Activated effector memory CD4-positive, alpha-beta T cell treated with anti-CD3 and anti-CD28 coated beads, Interleukin-2, amount 50 U/mL, for 16 hours (primary cell): ENCODE results near the gene KIF26B.
"Not testable (repeated sequence)": the region's sequence is repeated elsewhere in the genome, so short reads cannot be mapped to it uniquely, and the experiment has no call there.

Experiments
- DNase-seq: peaks from one replicate; pipeline ENCODE4 v3.0.0-alpha.2; 2020

KIF26B gene

DNA sequence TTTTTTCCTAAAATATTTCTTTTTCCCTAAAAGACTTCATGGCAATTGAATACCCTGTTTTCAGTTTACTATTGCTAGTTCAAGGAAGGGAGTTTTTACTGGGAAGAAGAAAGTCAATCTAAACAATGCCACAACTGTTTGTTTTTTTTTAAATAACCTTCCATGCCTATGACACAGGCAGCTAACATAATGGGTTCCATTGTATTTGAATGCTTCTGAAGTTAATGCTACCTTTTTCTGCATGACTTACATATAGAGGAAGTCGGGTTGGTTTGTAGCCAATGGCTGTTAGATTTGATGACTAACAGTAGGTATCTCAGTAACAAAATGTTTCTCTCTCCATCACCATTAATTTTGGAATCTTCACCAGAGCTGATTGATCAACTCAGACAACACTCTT lies 134.0 kb downstream of the KIF26B start:
- DNase-seq: no peak

DNA sequence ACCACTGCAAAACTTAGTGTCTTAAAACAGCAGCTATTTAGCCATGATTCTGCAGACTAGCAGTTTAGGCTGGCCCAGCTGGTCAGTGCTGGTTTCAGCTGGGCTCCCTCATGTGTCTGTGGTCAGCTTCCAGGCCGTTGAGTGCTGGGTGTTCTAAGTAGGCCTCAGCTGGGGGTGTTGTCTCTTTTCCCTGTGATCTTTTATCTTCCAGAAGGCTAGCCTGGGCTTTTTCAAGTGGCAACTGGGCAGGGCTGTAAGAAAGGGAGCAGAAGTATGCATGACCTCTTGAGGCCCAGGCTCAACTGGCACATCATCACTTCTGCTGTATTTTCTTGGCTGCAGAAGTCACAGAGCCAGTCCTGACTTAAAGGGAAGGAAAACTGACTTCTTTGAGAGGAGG lies 136.1 kb downstream of the KIF26B start:
- DNase-seq: no peak

DNA sequence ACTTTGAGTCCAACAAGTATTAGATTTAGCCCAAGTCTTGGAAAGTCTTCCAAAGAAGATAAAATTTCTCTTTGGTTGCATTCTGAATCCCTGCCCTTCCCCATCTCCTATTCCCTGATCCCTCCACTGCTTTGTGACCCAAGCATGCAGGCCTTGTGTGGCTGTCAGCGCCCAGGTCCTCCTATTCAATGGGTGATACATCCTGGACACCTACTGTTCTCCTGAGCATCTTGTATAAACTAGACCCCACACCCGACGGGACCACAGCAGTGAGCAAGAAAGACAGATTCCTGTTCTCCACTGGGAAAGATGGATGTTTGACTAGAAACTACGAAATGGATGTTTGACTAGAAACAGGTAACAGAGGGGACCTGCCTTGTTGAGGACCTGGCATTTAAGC lies 136.6 kb downstream of the KIF26B start:
- DNase-seq: no peak

DNA sequence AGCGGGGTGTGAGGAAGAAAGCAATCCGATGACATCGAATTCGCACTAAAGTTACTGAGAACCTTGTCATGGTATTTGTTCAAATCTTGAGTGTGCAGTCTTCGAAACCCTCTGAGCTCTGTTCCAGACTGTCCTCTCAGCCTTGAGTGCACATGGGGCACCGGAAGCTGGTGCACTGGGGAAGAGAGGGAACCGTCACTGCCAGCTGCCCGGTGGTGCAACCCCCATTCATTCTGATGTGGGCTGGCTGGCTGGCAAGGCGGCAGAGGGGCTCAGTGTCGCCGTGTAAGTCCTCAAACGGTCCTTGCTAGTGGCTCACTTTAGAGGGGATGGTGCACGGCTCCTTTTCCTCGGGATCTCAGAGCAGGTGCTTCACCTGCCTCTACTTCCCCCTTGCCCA lies 137.4 kb downstream of the KIF26B start:
- no peak for DNase-seq

DNA sequence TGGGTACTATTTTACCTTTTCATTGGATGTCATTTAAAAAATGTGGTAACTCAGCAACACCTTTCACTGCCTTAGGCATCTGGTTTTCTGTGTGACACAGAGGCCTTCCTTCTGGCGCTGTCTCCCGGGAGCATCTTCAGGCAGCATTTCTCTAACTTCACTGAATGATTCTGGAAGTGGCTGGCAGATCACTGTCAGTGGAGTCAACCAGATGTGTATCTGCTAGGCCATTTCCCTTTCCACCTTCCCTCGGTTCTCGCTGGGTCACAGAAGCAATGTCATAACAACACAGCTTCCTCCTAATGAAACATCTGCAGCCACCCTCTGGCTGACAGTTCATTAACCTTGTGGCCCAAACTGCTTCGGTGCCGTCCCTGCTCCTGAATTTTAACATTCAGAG lies 137.8 kb downstream of the KIF26B start:
- no peak for DNase-seq

DNA sequence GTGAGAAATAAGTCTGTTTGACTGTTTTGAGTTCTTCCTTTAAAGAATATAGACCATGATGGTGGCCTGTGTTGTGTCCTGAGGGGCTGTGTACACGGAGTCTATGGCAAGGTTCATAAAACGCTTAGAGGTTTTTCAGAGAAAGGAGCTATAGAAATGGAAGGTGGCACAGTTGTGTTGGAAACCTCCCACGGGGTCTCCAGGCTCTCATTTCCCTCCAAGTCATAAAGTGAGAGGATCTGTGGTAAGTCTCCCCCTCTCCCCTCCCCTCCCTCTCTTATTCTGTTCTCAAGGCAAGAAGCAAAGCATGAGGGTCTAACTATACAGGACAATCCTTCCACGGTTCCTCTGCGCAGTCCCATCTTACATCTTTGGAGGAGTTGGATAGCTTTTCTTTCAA lies 139.2 kb downstream of the KIF26B start:
- no peak for DNase-seq

DNA sequence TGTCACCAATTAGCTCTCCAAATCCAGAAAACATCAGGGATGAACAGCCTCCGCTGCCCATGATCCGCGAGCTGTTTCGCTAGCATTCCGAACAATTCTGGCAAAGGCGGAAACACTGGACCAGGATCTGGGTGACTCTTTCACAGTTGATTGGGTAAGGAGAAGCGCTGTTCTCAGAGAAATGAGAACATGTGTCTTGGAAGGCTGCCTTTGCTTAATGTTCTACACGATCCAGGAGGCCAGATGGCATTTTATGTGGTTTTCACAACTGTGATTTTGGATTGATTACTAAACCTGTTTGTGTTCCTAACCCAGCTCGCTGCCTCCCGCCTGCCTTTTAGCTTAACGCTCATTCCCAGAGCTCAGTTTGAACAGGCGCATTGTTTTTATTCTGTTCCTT lies 144.0 kb downstream of the KIF26B start:
- DNase-seq: no peak

DNA sequence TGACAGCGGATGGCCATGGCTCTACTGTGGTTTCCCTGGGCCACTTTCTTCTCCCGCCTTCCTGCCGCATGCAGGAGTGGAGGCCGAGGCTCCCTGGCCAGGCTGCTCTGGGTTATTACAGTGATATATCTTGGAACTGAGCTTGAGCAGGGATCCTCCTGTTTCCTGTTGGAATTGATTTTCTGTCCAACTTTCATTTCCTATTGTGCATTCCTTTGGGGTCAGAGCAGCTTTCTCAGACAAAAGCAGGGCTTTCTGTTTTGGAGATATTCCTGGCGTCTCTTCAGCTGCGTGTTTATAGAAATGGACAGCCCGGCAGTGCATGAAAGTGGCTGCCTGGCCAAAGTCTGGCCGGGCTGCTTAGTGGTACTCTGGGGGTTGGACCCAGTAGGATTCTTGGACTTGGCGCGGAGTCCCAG lies 146.4 kb downstream of the KIF26B start:
- no peak for DNase-seq

DNA sequence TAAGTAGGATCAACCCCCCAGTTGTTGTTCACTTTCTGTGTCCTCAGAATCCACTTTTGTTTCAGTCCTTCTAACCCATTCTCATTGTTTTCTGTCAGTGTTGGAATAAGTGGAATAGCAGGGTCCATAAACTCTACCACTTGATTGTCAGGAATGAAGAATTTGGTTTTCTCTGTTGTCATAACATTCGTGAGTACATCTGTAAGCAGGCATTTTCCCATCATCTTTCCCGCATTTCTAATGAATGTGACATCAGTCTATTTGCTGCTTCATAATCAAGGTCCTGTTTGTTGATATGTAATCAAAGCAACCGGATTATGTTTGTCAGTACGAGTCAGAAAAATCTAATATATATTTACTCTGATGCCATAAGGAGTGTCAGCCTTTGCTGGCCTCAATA lies 147.1 kb downstream of the KIF26B start:
- DNase-seq: no peak

DNA sequence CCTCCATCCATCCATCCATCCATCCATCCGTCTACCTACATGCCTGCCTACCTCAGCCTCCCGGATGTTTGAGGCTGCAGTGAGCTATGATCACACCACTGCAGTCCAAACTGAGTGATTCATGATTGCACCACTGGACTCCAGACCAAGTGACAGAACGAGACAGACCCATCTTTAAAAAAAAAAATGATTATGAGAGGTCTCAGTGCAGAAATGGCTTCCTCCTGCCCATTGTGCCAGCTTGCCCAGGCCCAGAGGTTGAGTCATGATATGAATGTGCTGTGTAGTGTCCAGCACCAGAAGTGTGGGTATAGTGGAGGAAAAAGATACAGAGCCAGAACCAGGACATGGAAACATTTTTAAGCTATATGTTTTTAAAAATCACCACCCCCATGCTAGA lies 149.9 kb downstream of the KIF26B start:
- DNase-seq: no peak

DNA sequence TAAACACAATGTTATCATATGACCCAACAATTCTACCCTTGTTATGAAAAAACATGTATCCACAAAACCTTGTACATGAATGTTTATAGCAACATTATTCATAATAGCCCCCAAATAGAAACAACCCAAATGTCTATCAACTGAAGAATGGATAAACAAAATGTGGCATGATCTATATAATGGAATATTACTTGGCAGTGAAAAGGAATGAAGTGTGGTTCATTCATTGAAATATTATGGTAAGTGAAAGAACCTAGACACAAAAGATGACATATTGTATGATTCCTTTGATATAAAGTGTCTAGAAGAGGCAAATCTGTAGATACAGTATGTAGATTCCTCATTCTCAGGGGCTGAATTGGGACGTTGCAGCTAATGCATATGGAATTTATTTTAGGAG lies 151.2 kb downstream of the KIF26B start:
- DNase-seq: no peak

DNA sequence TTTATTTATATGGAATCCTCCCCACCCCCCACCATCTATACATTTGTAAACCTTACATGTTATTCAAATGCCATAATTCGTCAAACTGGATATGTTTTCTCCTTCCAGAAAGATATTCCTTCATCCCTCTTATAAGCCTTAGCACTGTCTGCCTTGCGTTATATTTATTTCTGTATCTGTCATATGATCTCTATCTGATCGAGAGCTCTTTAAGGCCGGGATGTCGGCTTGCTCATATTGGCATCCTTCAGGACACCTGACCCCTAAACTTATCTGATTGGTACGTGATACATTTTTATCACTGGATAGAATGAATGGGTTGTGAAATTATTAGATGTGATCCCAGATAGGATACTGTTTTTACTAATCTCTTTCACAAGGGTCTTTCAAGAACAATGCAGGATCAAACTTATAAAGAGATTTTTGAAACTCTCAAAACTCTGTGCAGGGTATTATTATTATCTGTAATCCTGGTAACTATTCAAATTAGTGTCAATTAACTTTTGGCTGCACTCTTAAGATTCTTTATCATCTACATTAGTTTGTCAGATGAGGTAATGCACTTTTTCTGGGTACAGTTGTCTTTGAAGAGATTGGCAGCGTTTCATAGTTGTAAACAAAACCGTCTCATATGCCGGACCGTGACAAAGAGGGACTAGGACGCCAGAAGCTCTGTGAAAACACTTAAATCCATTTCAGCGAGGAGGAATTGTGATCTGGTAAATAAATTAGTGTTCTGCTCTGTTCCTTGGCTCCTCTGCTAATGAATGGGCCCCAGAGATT lies 152.0 kb downstream of the KIF26B start:
- no peak for DNase-seq

DNA sequence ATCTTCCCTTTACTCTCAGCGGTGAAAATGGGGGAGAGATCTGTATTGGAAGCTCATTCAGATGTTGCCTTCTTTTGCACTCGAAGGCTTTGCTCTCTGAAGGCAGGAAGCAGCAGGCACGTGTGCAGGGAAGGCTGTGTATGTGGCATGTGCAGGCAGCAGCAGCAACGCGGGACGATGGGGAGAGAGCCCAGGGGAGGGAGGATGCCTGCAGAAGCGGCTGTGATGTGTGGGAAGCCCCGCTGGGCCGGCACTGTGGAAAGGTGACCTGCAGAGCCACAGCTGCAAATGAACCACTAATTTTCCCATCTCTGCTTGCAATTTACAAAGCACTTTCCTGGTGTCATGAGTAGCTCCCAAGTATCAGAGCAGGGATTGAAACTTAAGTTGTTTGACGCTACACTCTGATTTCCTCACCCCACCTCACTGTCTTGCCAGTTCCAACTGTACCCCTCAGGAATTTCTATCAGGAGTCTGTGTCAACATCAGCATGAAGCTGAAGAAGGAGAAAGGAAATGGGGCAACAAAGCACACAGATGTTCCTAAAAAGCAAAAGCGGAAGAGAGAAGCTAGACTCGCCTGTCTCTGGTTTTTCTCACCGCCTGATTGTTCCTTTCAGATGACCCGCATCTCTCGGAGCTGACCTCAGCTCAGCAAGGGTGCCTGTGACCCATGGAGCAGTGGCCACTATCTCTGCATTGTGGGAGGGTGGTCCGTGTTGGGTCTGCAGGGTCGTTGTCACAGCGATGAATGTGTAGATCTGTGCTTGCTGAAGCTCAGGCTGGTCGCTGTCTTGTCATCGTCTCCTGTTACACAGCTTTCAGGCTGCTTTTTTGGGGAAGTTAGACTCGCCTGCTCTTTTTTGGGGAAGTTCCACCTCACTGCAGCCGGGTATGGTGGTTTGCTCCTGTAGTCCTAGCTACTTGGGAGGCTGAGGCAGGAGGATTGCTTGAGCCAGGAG lies 156.1 kb downstream of the KIF26B start:
- DNase-seq: no peak

DNA sequence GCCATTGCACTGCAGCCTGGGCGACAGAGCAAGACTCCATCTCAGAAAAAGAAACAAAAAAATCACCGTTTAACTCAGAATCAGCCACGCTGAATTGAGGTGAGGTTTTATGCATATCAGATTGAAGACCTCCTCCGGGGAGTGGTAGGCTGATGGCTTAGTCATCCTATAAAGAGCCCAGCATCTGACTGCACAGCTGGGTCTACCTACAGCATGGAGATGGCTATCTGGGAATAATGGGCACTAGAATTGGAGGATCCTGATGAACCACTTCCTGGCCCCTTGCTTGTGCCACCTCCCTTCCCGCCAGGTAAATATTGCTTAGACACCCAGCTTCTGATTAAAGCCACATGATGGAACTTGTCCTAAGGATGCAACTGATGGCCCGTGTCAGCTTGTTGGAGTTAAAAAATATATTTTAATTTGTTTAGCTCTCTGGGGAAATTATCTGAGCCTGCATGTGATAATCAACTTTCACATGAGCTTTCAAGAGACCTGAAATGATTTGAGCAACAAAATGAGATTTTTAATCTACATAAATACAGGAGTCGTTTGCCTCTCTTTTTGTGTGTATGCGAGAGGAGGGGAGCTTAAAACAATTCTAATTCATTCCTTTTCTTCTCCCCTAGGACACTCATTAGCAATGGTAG lies 157.2 kb downstream of the KIF26B start:
- no peak for DNase-seq

DNA sequence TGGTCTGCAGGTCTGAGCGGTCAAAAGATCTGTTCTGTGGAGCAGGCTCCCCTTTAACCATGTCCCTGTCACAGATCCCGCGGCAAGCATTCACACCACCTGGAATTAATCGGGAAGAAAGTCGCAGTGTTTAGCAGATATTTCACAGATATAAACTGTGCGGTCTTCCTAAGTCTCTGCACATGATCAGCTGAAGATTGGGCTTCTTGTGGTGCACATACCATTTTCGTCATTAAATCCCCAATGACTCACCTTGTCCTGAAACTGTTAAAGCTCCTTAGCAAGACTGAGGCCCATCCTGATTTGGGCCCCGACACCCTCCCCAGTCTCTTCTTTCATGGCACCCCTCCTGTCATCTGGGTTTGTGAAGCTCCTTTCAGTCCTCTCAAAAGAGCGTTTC lies 158.8 kb downstream of the KIF26B start:
- no peak for DNase-seq

DNA sequence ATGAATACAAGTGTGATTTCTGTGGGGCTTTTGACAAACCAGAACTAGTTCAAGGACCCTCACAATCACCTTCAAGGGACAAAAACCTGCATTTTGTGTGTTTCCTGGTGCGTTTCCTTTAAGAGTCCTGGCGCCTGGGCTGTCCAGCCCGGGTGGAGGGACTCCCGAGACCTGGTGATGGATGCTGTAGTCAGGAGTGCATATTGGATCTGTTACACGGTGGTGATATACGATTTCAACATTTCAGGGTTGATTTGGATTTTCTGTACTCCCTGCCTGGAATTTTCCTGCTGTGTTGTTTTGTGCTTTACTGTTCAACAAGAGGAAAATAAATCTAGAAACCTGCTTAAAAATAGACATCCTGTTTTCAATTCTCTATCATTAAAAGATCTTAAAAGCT lies 162.0 kb downstream of the KIF26B start:
- DNase-seq: no peak

DNA sequence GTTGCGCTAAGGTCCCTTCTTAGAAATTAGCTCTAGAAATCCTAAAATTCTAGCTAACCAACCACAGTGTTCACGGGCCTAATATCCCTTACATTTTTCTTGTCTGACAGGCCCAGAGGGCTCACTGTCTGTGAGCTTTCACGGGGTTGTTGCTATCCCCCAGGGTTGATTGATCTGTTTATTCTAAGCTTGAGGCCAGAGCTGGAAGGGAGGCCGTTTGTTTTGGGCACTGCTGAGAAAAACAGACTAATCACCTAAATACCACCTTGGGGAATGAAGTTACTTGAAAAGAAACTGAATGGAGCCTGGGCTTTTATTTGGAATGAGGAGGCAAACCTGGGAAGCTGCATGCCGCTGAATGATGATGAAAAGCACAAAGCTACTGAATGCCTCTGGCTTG lies 162.4 kb downstream of the KIF26B start:
- DNase-seq: no peak

DNA sequence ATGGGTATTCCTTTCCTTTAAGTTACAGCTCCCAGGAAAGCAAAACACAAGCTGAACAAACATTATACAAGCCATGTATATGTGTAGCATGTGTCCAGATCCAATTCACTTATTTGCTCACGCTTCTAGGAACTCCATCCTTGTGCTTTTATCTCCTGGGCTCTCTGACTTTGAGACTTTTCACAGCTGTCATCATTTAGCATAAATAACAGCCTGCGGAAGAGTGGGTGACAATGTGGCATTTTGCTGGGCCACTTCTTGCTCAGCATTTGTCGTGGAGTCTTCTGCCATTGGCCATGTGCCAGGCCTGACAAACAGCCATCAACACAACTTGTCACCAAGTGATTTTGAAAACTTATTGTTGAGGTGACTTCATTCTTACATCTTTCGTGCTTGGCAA lies 164.3 kb downstream of the KIF26B start:
- DNase-seq: no peak

DNA sequence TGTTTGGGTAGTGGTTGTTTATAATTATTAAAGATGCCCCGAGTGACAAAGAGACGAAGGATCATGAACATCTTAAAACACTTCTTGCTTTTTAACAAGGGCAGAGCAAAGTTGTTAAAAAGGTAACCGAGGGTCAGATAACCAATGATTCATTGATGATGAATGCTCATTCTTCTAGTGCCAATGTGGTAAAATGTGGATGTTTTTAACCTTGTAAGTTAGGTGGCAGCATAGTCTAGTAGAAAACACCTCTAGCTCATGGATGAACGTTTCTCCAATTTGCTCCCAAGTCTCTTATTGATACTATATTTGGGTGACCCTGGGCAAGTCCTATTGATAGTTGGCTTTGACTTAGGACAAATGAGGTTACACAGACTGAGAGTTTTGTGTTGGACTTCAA lies 167.9 kb downstream of the KIF26B start:
- DNase-seq: no peak

DNA sequence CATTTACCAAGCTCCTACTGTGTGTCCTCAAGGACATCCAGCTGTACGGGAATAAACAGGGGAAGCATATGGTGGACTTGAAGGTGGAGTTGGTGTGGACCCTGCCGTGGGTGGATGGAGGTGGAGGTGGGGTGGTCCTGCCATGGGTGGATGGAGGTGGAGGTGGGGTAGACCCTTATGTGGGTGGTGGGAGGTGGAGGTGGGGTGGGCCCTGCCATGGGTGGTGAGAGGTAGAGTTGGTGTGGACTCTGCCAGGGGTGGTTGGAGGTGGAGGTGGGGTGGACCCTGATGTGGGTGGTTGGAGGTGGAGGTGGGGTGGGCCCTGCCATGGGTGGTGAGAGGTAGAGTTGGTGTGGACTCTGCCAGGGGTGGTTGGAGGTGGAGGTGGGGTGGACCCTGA lies 169.0 kb downstream of the KIF26B start:
- not testable (repeated sequence) for DNase-seq

DNA sequence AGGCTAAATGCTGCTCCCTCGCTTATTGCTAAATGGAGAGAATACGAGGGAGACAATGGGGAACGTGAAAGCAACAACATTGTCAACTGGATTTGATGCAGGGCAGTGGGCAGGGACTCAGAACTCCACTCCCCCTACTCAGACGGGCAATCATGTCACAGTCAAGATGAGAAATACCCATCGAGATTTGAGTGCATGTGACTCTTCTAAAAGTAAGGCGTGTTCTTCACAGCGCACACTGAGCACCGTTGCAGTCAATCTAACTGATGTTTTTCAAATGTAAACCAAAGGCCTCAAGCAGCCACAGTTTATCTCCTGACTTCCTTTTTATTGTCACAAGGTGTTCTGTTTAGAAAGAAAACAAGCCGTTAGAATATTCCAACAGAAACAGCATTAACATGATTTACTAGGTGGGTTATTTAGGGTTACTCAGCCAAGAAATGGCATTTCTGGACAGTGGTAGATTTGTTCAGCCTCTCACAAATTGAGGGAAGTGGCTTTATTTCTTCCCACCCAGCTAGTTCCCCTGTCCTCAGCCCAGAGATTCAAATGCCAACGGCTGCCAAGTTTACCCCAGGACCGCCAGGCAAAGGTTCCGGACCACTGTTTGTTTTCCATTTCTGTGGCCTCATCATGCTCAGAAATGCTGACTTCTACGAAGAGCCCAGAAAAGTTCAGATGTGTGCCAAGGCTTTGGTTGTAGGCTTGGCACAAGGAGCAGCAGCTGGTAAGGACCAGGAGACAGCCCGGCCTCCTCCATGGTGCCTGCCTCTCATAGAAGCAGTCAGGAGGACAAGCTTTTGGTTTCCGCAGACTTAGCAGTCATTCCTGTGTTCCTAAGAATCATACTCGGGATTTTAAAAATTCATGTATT lies 171.4 kb downstream of the KIF26B start:
- no peak for DNase-seq

DNA sequence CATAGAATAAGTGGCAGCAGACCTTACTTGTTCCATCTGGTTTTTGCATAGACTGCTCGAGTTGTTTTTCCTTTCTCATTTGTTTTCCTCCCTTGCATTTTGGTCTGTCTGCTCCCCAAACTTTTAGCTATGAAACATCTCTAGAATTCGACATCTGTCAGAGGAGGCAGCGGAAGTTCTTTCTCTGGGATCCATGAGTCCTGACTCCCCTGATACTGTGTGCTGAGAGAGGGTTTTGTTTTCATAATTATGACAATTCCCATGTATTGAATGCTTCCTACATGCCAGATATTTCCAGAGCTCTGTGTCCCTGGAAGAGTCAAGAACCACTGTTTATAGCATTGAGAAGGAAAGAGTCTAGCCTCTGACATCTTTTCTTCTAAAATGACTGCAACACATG lies 172.6 kb downstream of the KIF26B start:
- no peak for DNase-seq

DNA sequence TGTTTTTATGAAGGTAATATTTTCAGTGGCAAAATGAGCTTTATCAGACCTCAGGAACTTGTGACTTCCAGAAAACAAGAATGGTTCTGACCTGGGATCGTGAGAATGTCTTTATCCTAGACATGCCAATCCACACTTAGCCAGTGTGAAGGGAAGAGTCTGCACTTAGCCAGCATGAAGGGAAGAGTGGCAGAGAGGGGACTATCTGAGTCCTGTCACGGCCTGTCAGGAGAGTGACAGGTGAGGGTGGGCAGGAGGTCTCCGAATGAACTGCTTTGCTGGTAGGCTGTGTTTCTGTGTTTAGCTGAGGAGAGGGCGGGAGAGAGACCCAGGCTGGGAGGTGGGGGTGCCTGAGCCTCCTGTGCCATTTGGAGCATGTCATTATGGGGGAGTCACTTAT lies 173.1 kb downstream of the KIF26B start:
- DNase-seq: no peak
